ENCODE measurements around the gene CCT6A.
"Not testable (repeated sequence)": the region's sequence is repeated elsewhere in the genome, so short reads cannot be mapped to it uniquely, and the experiment has no call there.

Gene CCT6A

DNA sequence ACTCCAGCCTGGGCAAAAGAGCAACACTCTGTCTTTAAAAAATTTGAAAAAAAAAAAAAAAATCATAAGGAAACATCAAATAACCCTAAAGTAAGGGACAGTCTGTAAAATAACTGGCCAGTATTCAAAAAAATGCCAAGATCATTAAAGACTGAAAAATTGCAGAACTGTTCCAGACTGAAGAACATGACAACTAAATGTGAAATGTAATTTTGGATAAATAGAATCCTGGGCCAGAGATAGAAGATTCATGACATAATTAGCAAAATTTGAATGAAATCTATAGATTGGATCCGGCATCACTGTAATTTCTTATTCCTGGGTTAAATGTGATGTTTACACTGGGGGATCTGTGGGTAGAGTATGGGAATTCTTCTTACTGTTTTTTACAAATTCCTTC lies 3.3 kb upstream of the CCT6A start:
- H3K27me3 ChIP-seq (ENCODE audit: insufficient read depth, low read length, poor library complexity), result no peaks in the 10 kb centered on the region
- H4K20me1 ChIP-seq (ENCODE audit: insufficient read depth, low read length), result peaks cover 5% of the 10 kb centered on the region
- no peak overlapping the region for H3K9ac ChIP-seq (ENCODE audit: low read depth, low read length)
- H3K79me2 ChIP-seq (ENCODE audit: insufficient read depth, low read length), result peaks cover 66% of the 10 kb centered on the region
- no peaks in the 10 kb centered on the region for H3K9me3 ChIP-seq (ENCODE audit: insufficient read depth, low read length, severe bottlenecking)
- H3K4me2 ChIP-seq (ENCODE audit: insufficient read depth, low read length), result no peak overlapping the region
- DNase-seq (no peak), ATAC-seq (ENCODE audit: insufficient read depth, low read depth) (no peak)
- H3K4me1 ChIP-seq (ENCODE audit: insufficient read depth, low read length), result peaks cover 23% of the 10 kb centered on the region
- peaks cover 14% of the 10 kb centered on the region for H3K36me3 ChIP-seq (ENCODE audit: insufficient read depth, low read length)
- no peak overlapping the region for H3K4me3 ChIP-seq (ENCODE audit: low read depth in 1 of 2, low read length in 2 of 2)
- TF ChIP-seq EZH2 (IDR thresholded peaks at IDR 0.05; ENCODE audit: borderline replicate concordance, low read depth, low read length, severe bottlenecking), result no peak
- TF ChIP-seq, protein P1, sequence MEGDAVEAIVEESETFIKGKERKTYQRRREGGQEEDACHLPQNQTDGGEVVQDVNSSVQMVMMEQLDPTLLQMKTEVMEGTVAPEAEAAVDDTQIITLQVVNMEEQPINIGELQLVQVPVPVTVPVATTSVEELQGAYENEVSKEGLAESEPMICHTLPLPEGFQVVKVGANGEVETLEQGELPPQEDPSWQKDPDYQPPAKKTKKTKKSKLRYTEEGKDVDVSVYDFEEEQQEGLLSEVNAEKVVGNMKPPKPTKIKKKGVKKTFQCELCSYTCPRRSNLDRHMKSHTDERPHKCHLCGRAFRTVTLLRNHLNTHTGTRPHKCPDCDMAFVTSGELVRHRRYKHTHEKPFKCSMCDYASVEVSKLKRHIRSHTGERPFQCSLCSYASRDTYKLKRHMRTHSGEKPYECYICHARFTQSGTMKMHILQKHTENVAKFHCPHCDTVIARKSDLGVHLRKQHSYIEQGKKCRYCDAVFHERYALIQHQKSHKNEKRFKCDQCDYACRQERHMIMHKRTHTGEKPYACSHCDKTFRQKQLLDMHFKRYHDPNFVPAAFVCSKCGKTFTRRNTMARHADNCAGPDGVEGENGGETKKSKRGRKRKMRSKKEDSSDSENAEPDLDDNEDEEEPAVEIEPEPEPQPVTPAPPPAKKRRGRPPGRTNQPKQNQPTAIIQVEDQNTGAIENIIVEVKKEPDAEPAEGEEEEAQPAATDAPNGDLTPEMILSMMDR (IDR thresholded peaks at IDR 0.05; ENCODE audit: borderline replicate concordance, extremely low read depth, low read length, poor library complexity, severe bottlenecking), result no peak
- no peak overlapping the region for H2AFZ ChIP-seq (ENCODE audit: low read depth, low read length)
- no peak overlapping the region for H3K27ac ChIP-seq (ENCODE audit: low read length)

DNA sequence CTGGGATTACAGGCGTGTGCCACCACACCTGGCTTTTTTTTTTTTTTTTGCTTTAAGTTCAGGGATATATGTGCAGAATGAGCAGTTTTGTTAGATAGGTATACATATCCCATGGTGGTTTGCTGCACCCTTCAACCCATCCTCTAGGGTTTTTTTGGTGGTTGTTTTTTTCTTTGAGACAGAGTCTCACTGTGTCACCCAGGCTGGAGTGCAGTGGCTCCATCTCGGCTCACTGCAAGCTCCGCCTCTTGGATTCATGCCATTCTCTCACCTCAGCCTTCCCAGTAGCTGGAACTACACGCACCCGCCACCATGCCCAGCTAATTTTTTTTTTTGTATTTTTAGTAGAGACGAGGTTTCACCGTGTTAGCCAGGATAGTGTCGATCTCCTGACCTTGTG lies 2.8 kb upstream of the CCT6A start:
- H3K27ac ChIP-seq (ENCODE audit: low read length); H3K27me3 ChIP-seq (ENCODE audit: insufficient read depth, low read length, poor library complexity); H2AFZ ChIP-seq (ENCODE audit: low read depth, low read length); H3K9me3 ChIP-seq (ENCODE audit: insufficient read depth, low read length, severe bottlenecking); DNase-seq; H3K4me2 ChIP-seq (ENCODE audit: insufficient read depth, low read length); H3K4me3 ChIP-seq (ENCODE audit: low read depth in 1 of 2, low read length in 2 of 2); ATAC-seq (ENCODE audit: insufficient read depth, low read depth); H4K20me1 ChIP-seq (ENCODE audit: insufficient read depth, low read length); H3K9ac ChIP-seq (ENCODE audit: low read depth, low read length): not testable (repeated sequence)
- Histone ChIP-seq H3K79me2 (ENCODE audit: insufficient read depth, low read length) (peaks cover 69% of the 10 kb centered on the region), H3K36me3 (ENCODE audit: insufficient read depth, low read length) (peaks cover 19% of the 10 kb centered on the region), H3K4me1 (ENCODE audit: insufficient read depth, low read length) (peaks cover 29% of the 10 kb centered on the region)

DNA sequence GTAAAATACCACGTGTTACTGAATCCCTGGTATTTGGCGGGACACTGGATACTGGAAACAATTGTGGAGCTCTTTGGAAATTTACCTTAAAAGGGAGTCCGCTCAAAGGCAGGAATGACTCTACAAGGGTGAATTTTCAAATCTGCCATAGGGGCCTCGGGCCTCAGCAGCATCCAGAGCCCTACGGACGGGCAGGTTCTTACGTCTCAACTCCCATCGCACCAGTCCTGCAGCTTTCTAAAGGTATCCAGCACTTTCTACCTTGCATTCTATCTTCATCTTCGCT lies 569 bp upstream of the CCT6A start:
- TF ChIP-seq, protein P1 (IDR thresholded peaks at IDR 0.05; ENCODE audit: borderline replicate concordance, extremely low read depth, low read length, poor library complexity, severe bottlenecking), result no peak
- no peak for TF ChIP-seq EZH2 (IDR thresholded peaks at IDR 0.05; ENCODE audit: borderline replicate concordance, low read depth, low read length, severe bottlenecking)
- ATAC-seq (ENCODE audit: insufficient read depth, low read depth) (no peak), DNase-seq (no peak)
- Histone ChIP-seq H3K9me3 (ENCODE audit: insufficient read depth, low read length, severe bottlenecking) (no peaks in the 10 kb centered on the region), H3K27me3 (ENCODE audit: insufficient read depth, low read length, poor library complexity) (no peaks in the 10 kb centered on the region), H3K4me2 (ENCODE audit: insufficient read depth, low read length) (peak overlapping the region; percentile 68), H3K79me2 (ENCODE audit: insufficient read depth, low read length) (peaks cover 82% of the 10 kb centered on the region), H3K36me3 (ENCODE audit: insufficient read depth, low read length) (peaks cover 41% of the 10 kb centered on the region), H3K4me3 (ENCODE audit: low read depth in 1 of 2, low read length in 2 of 2) (peak overlapping the region; percentile 96 to 97), H2AFZ (ENCODE audit: low read depth, low read length) (peak overlapping the region; percentile 83), H3K9ac (ENCODE audit: low read depth, low read length) (peak overlapping the region; percentile 92), H4K20me1 (ENCODE audit: insufficient read depth, low read length) (peaks cover 5% of the 10 kb centered on the region), H3K4me1 (ENCODE audit: insufficient read depth, low read length) (peaks cover 49% of the 10 kb centered on the region), H3K27ac (ENCODE audit: low read length) (peak overlapping the region; percentile 96)

DNA sequence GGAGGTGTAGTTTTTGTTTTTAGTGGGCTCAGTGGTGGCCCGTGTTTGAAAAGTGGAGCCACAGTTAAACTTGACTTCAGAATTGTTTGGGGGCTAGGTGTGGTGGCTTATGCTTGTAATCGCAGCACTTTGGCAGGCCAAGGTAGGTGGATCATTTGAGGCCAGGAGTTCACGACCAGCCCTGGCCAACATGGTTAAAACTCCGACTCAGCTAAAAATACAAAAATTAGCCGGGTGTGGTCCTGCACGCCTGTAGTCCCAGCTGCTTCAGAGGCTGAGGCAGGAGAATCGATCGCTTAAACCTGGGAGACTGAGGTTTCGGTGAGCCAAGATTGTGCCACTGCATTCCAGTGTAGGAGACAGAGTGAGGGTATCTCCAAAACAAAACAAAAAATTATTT lies 1.8 kb downstream of the CCT6A start:
- Histone ChIP-seq H3K9me3 (ENCODE audit: insufficient read depth, low read length, severe bottlenecking) (no peaks in the 10 kb centered on the region), H3K4me1 (ENCODE audit: insufficient read depth, low read length) (peaks cover 68% of the 10 kb centered on the region), H4K20me1 (ENCODE audit: insufficient read depth, low read length) (peaks cover 5% of the 10 kb centered on the region), H3K36me3 (ENCODE audit: insufficient read depth, low read length) (peaks cover 64% of the 10 kb centered on the region), H3K4me2 (ENCODE audit: insufficient read depth, low read length) (peak overlapping the region; percentile 82), H3K27ac (ENCODE audit: low read length) (peak overlapping the region; percentile 95), H3K9ac (ENCODE audit: low read depth, low read length) (peak overlapping the region; percentile 92), H3K27me3 (ENCODE audit: insufficient read depth, low read length, poor library complexity) (no peaks in the 10 kb centered on the region), H2AFZ (ENCODE audit: low read depth, low read length) (no peak overlapping the region), H3K4me3 (ENCODE audit: low read depth in 1 of 2, low read length in 2 of 2) (peak overlapping the region in 1 of 2 experiments; percentile 97; a peak in 2 of 4 replicates), H3K79me2 (ENCODE audit: insufficient read depth, low read length) (peaks cover 90% of the 10 kb centered on the region)
- DNase-seq, result no peak
- no peak for ATAC-seq (ENCODE audit: insufficient read depth, low read depth)
- TF ChIP-seq, protein P1 (IDR thresholded peaks at IDR 0.05; ENCODE audit: borderline replicate concordance, extremely low read depth, low read length, poor library complexity, severe bottlenecking), result no peak
- no peak for TF ChIP-seq EZH2 (IDR thresholded peaks at IDR 0.05; ENCODE audit: borderline replicate concordance, low read depth, low read length, severe bottlenecking)

Data from DND-41 (cell line).